ENCODE data around the gene NUPR2. TPM values are rescaled to one million over a fixed set of nuclear protein-coding genes. Genes with fewer than 3 reads are reported as not detected.

Gene NUPR2
- total and polyA plus RNA-seq, 2 of the 8 experiments (the other 6 are each of a cell fraction or from before 2014, with no cell fraction given) = not detected

GRCh38 chr7:56081626-56082340 is 34.4 kb downstream of the NUPR2 start:
- POLR2A ChIA-PET (ENCODE audit: partially characterized antibody) = interaction anchor here (1.3 to 3.6 kb wide), 3 partner anchors 11 to 72 kb away, joined by 4 to 18 read pairs (median 5); partner anchors contain the start of gene PHKG1

More at GRCh38 chr7:56081626-56082340, 34.4 kb downstream of the NUPR2 start:
- no peak overlapping the region for H2BK120ac ChIP-seq (replicated peaks; ENCODE audit: low read depth, low read length)
- no peak overlapping the region for H2AK5ac ChIP-seq (ENCODE audit: low read depth, low read length)
- H2BK12ac ChIP-seq (ENCODE audit: low read depth, low read length) = no peak overlapping the region
- H4K20me1 ChIP-seq (replicated peaks in 1 of 2; ENCODE audit: control insufficient read depth in 1 of 2, insufficient read depth in 2 of 2, low read length in 2 of 2) = peaks cover 0 to 2% of the 10 kb centered on the region in 2 experiments
- H3K9me3 ChIP-seq (ENCODE audit: insufficient read depth in 2 of 2, low read depth in 1 of 2, low read length in 1 of 2) = no peaks in the 10 kb centered on the region
- FAIRE-seq (no peak), DNase-seq (ENCODE audit: low read depth in 1 of 2, low spot score in 2 of 2) (no peak)
- no peak overlapping the region for H3K18ac ChIP-seq (ENCODE audit: extremely low read depth, low read length)
- no peaks in the 10 kb centered on the region for H3K23me2 ChIP-seq (ENCODE audit: low read depth, low read length)
- no peak overlapping the region for H3K4me3 ChIP-seq (ENCODE audit: extremely low read depth in 1 of 4, insufficient read depth in 2 of 4, low read depth in 3 of 4, low read length in 4 of 4)
- no peak overlapping the region for H3K23ac ChIP-seq (ENCODE audit: insufficient read length)
- H4K5ac ChIP-seq (ENCODE audit: insufficient read length, low read depth, low read length) = no peak overlapping the region
- H4K91ac ChIP-seq (replicated peaks; ENCODE audit: insufficient read length, low read length) = no peak overlapping the region
- H3K4ac ChIP-seq (replicated peaks; ENCODE audit: insufficient read length, low read depth, low read length) = no peak overlapping the region
- WGBS, 2 experiments (ENCODE audit: extremely low coverage in 1 of 2, insufficient coverage in 1 of 2, insufficient read length in 1 of 2, insufficient replicate concordance in 2 of 2, low coverage in 1 of 2, low lambda C conversion rate in 2 of 2, missing lambda C conversion rate in 1 of 2) = 89% methylated on average over 21 of the region's 29 CpGs; no CpG with 5 or more reads in 1 of the 2 experiments
- no peaks in the 10 kb centered on the region for H3K79me2 ChIP-seq (ENCODE audit: control insufficient read depth in 1 of 2, insufficient read depth in 2 of 2, low read length in 2 of 2)
- H3K36me3 ChIP-seq (ENCODE audit: control insufficient read depth in 2 of 4, insufficient read depth in 4 of 4, low read length in 3 of 4) = peaks cover 0 to 19% (median 5%) of the 10 kb centered on the region in 4 experiments; a peak in 7 of 8 replicates
- no peak overlapping the region for H3K14ac ChIP-seq (ENCODE audit: insufficient read length)
- no peaks in the 10 kb centered on the region for H3K79me1 ChIP-seq (ENCODE audit: low read depth, low read length)
- peak overlapping the region; percentile 25; the same call in 1 of the 2 replicates for H4K8ac ChIP-seq (ENCODE audit: extremely low read depth, insufficient read depth, low read length)
- H2BK20ac ChIP-seq (ENCODE audit: low read length) = no peak overlapping the region
- no peak overlapping the region for H3K27ac ChIP-seq (ENCODE audit: low read depth, low read length)
- H3K4me1 ChIP-seq (replicated peaks in 1 of 4; ENCODE audit: control insufficient read depth in 3 of 4, insufficient read depth in 4 of 4, low read length in 3 of 4) = no peaks in the 10 kb centered on the region
- no peak overlapping the region for H2BK5ac ChIP-seq (ENCODE audit: low read depth, low read length)
- H2AFZ ChIP-seq (ENCODE audit: low read length) = no peak overlapping the region
- no peaks in the 10 kb centered on the region for H3K27me3 ChIP-seq (replicated peaks in 1 of 4; ENCODE audit: control insufficient read depth in 3 of 4, extremely low read depth in 1 of 4, insufficient read depth in 3 of 4, low read length in 3 of 4)
- no peak overlapping the region for H3K9ac ChIP-seq (replicated peaks in 1 of 4; ENCODE audit: extremely low read depth in 1 of 4, low read depth in 3 of 4, low read length in 3 of 4)
- no peak overlapping the region for H2BK15ac ChIP-seq (ENCODE audit: low read length)
- H3K56ac ChIP-seq (replicated peaks; ENCODE audit: insufficient read length, low read depth, low read length) = no peak overlapping the region
- CTCF ChIA-PET (ENCODE audit: partially characterized antibody) = no interaction called here
- H3K4me2 ChIP-seq (ENCODE audit: insufficient read depth in 1 of 2, low read depth in 2 of 2, low read length in 2 of 2) = no peak overlapping the region

Measured in H1 (cell line).